Measurements from ENCODE around the gene KIF26B. TPM values are rescaled to one million over a fixed set of nuclear protein-coding genes. Genes with fewer than 3 reads are reported as not detected.

KIF26B gene
- polyA plus RNA-seq, 3 donors = 29.8 to 33.7 (median 30.3) TPM

- no peak for DNase-seq (ENCODE audit: low read depth in 3 of 3, low spot score in 2 of 3)
These were observed 599.7 kb downstream of the KIF26B start for GRCh38 chr1:245754463-245754961.
